NCI-H446 treated with DMSO at 0.1 percent for 48 hours (cell line): ENCODE results near the gene TBXAS1.

Experiments
- DNase-seq: peaks from one replicate; lab custom pipeline; 2025; lab: John Stamatoyannopoulos, UW

TBXAS1 gene

DNA sequence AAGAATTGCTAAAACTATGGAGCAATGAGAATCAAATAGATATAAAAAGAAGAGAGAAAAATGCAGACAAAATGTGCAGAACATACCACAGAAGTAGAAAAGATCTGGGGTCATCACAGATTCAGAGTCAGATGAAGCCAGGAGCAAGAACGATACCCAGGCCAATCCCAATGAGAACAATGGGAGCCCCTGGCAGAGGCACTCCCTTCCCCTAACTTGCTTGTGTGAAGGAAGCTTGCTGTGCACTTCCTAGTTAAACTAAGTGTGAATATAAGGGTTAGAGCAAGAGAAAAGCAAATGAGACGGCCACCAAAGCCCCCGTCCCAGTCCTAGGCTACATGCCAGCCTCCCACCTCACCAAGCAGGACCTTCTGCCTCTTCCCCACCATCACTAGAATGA is 221.0 kb downstream of the TBXAS1 start:
- no peak for DNase-seq

DNA sequence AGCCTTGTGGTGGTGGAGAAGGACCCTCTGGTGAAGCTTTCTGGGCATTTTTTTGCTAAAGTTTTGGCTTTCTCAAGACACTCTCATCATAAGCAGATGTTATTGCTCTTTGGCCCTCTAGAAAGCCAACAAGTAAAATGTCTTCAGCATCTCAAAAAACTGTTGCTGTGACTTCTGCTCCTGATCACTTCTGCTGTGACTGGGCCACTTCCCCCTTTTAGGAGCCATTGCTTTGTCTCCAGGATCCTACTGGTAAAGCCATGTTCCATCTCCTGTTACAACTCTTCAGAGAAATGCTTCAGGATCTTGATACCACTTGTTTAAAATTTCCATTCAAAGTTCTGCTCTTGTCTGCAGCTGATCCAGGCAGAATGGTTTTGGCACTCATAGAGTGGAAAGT is 222.8 kb downstream of the TBXAS1 start:
- DNase-seq: no peak

DNA sequence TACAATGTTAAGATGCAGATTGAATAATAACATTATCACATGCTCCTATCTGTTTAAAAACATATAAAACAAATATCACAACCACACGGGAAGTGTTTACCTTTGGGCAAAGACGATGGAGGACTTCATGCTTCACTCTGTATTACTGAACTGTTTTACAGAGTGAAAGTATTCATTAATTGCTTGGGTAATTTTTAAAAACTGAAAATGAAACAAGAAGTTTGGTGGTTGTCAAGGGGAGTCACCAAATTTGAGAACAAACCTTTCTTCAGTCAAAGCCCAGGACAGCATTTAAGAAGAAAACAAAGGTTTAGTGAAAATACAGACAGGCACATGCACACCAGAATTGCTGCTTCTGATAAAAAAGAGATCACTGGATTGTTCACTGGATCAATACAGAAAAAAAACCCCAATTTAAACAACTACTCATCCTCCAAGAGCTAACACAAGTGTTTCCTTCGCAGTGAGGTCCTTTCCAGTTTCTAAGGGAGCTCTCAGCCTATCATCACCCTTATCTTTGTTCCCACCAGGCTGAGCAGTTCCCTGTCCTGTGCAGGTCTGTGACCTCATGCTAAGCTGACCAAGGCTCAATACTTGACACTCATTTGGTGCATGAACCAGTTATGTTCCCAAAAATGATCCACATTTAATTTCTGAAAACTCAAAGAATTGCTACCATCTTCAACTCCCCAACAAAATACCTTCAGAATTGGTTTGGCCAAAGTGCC is 224.9 kb downstream of the TBXAS1 start:
- no peak for DNase-seq

DNA sequence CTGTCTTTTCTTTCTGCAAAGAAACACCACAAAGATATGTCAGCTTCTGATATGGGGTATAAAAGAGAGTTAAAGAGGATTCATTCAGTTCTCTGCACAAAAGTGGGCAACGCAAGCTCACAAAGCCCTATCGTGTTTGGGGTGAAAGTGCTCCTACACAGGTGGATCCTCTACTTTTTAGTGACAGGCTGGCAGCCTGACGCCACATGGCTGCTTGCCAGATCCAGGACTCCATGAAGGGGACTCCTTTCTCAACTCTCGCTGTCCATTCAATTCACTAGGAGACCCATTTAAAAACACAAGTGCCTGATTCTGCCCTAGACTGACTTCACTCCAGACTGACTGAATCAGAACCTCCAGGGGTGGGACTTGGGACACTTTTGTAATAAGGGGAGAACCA is 225.7 kb downstream of the TBXAS1 start:
- no peak for DNase-seq

DNA sequence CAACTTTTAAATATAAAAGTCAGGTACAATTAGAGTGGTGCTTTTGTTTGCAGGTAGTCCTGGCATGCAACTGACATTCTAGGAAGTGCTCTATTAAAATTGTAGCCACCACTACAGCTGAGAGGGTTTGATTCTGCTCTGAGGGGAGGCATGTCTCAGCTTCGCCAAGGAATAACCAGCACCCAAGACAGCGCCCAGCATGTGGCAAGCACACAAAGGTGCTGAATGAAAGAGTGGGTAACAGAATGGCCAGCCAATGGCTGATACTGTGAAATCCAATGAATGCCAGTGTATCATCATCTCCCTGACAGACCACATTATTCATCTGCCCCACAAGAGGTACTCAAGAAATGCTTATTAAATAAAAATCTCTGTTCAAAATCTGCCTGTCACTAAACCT is 226.8 kb downstream of the TBXAS1 start:
- no peak for DNase-seq

DNA sequence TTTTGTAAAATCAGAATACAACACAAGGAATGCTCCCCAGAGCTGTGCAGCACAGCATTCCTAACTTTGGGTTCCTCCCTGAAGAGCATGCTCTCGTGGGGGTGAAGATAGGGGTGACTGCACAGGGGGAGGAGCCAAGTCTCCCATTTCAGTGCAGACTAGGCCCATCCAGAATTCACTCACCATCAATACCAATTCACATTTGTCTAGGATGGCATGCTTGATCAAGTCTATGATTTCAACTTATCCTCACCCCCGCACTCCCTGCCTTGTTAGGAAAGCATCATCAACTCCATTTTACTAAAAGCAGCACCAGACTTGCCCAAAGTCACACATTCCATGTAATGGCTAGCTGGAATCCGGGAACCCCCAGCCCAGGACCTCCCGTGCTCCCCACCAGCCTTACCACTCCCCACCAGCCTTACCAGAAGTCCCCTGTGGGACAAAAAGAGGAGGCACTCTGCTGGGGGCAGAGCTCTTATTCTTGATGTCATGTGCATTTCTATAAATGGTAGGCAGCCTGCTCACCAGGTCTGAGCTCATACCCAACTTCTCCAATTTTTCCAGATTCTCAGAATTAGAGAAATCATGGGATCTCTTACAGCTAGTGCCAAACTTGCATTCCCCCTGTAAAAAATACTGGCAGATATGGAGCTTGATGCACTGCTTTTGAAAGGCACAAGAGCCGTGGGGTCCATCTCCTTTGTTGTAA is 227.5 kb downstream of the TBXAS1 start:
- DNase-seq: no peak

DNA sequence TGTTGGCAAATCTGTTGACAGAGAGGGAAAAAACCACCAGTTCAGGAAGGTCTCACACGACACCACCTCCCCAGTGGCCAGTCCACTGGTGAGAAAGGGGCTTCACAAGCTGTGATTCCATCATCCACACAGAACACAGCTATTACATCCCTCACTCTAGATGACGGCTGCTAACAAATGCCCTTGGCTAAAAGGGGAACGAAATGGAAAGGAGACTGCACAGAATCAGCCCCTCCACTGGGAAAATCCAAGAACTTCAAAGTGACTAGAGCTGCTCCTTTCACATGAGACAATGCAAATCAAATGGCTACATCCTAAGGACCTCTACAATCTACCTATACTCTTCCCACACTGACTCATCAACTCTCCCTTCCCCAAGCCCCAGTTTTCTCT is 228.1 kb downstream of the TBXAS1 start:
- no peak for DNase-seq

DNA sequence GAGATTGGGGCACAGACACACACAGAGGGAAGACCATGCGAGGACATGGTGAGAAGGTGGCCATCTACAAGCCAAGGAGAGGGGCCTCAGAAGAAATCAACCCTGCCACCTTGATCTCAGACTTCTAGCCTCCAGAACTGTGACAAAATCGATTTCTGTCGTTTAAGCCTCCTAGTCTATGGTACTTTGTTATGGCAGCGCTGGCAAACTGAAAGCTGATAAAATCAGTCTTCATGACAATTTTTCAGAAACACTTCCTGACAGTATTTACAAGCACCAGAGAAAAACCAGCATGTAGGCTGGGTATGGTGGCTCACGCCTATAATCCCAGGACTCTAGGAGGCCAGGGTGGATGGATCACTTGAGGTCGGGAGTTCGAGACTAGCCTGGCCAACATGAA is 229.5 kb downstream of the TBXAS1 start:
- DNase-seq: no peak

DNA sequence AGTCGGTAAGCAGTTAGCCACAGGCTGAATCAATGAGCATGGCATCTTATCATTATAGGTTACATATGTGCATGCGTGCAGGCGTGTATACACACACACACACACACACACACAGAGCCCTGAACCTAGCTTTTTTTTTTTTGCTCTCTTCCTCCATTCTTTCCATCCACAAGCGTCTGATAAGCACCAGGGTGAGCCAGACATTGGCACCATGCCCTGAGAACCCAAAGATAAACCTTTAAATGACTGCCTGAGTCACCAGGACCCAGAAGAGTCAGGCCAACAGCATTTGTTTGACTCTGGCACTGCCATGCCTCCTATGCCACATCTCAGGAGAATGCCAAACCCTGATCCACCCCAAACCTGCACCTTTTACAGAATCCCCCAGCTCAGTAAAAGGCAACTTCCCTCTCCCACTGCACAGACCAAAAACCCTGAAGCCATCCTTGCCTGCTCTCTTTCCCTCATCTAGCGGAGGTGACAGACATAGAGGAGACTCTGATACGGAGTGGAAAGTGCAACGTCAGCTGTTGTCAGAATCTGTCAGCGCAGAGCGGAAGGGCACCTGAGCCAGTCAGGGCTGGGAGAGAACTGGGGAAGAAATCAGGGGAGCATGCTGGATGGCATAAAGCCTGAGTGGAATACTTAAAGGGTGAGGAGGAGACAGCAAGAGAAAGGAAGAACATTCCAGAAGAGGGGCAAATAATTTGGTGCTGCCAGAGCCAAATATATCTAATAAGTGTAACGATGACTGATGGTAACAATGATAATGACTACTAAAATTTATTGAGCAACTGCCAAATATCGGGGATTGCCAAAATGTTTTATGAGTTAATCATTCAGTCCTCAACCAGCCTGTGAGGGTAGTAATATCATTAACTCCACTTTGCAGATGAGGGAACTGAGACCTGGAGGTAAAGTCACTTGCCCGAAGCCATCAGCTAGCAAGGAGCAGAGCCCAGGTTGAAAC is 230.5 kb downstream of the TBXAS1 start:
- DNase-seq: no peak

DNA sequence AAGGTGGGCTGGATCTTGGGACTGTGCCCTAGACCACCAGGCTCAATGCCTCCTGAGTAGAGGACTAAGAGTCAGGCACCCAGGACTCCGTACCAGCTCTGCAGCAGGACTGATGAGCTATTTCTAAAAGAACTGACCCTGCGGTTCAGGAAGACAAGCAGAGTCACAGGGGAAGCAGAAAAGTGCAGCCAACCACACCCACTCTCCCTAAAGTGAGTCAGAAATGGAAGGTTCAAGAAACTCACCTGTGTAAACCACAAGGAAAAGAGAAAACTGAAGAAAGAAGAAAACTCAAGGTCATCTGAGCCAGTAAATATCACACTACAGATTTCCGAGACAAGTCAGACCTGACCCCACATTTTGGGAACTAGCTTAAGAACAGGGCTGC is 231.2 kb downstream of the TBXAS1 start:
- DNase-seq: no peak

DNA sequence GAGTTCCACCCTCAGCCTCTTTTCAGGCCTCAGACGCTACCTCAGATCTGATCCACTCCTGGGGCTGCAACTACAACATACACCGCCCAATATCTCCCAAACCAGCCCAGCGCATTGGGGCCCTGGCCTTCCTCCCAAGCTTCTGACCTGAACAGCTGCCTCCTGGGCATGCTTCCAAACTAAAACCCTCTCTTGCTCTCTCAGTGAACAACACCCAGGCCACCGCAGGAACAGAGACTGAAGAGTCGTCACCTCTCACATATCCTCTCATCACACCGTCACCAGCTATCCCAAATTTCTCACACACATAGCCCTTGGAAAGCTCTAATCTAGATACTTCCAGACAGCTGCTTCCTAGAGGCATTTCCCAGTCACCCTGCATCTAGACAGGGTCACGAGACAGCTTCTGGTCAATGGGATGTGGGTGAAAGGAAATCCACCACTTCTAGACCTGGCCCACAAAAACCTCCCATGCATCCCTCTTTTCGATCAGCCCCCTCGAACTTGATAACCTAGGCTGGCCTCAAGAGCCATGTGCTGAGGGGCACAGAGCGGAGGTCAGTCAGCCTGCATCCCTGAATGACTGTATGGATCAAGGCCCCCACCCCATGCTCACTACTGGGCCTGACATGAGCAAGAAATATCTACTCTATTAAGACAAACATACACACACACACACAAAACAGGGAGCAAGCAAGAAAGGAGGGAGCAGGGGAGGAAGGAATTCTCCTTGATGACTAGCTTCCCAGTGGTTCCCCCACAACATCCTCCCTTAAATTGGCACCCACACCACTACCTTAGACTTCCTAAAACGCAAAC is 231.9 kb downstream of the TBXAS1 start:
- no peak for DNase-seq

DNA sequence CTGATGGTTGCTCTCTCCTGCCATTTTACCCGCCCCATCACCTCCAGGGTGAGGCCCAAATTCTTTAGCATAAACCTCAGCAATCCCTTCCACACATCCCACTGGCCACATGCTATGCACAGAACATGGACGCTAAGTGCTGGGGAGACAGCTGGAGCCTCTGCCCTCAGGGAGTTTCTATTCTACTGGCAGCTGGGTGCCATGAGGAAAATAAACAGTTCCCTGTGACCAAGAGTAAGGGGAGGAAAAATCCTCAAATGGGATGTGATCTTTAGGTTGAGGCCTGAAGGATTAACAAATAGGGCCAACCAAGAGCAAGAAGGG is 232.5 kb downstream of the TBXAS1 start:
- DNase-seq: no peak

DNA sequence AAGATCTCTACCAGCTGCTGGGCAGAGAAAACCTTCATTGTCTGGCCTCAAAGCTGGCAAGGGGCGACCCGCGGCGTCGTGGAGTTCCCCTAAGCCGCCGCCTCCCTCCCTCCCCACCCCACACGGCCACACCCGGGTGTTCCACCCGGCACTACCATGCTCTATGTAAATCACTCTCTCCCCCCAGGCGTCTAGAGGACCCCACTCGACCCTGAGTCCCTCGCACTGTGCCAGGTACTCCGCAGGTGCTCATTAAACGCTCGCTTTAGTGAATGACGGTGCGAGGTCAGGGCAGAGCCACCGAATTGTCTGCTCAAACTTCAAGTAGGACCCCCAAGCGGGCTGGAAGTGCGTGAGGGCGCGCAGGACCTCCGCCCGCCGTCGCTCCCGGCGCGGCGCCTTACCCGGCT is 233.1 kb downstream of the TBXAS1 start:
- DNase-seq: no peak

DNA sequence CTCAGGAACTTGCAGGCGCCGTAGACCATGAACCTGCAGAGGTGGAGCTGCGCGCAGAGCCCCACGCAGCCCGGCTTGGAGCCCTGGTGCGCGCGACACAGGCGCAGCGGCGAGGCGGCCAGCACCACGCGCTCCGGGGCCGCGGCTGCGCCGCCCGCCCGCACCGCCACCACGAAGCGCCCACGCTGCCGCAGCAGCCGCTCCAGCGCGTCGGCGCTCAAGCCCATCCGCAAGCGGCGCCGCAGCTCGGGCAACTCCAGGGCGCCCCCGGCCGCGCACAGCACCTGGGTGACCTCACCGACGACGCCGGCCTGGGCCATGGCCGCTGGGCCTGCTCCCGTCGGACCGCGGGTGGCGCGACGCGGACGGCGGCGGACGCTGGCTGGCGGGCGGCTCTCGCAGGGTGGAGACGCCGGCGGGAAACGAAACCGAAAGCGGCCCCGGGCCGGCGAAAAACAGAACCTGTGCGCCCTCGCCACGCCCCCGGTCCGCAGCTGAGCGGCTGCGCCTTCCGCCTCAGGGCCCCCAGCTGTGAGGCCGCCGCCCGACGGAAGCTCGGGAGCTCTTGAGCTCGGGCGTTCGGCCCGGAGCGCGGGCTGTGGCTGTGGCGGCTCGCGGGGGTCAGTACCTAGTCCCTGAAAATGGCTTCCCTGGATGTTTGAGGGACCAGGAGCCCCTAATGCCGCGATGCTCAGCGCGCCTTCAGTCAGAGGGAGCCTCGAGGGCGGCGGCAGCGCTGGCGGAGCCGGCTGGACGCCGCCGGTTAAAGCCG is 233.7 kb downstream of the TBXAS1 start, which contains the start of gene PARP12:
TSS of gene PARP12 (minus strand) at position 424 of the 772 bp plus-strand sequence. CDS start at position 320, 104 bp downstream.
- DNase-seq: no peak

DNA sequence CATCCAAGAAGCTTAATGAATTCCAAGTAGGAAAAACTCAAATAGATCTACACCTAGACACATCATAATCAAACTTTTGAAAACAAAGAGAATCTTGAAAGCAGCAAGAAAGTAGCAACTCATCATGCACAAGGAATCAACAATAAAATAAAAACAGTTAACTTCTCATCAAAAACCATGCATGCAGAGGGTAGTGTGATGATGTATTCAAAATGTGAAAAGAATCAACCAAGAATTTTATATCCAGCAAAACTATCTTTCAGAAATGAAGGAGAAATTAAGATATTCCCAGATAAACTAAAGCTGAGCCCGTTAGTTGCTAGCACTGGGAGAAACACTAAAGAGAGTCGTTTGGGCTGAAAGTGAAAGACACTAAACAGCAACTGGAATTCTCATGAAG is 238.0 kb downstream of the TBXAS1 start:
- DNase-seq: no peak

DNA sequence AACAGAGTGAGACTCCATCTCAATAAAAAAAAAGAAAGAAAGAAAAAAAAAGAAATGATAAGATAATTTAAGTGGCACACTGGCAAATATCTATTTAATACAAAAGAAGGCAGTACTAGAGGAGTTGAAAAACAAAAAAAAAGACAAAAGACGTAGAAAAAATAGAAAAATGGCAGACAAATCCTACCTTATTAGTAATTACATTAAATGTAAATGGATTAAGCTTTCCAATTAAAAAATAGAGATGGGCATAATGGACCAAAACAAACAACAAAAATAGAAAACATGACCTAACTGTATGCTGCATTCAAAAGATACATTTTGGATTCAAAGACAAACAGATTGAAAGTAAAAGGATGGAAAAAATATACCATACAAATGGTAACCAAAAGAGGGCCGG is 239.0 kb downstream of the TBXAS1 start:
- DNase-seq: no peak

DNA sequence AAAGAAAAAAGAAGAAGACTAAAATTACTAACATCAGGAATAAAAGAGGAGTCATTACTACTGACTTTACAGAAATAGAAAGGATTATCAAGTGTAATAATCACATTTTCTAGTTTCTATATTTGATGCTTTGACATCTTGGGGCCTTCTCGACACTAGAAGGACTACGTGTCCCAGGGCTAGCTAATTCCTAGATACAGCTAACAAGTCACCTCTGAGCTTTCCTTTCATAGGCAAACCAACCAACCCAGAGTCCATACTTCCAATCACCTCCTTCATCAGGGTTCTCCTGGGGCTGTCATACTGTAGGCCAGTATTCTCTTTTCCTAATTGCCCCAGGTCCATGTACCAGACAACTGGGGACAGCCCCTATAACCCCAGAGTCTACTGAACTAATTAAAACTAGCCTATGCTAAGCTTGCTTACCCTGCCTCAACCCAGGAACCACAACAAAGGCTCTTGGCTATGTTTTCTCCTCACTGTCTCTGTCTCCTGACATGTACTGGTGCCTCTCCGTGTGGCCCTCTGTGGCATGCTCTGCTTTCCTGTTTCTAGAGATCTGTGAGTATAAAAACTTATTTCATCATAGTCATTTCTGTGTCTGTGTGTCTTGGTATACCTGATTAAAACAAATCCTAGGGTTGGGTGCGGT is 240.4 kb downstream of the TBXAS1 start:
- no peak for DNase-seq
